H9 (cell line): Measurements from ENCODE around the gene PDZD2. TPM values are rescaled to one million over a fixed set of nuclear protein-coding genes. Genes with fewer than 3 reads are reported as not detected.

Source experiments
- DNase-seq: peaks from one replicate; pipeline ENCODE4 v3.0.0-alpha.2; 2017
- H2AFZ ChIP-seq: one replicate; pipeline ENCODE4 v1.6.1; 2013; ENCODE audit warnings: mild to moderate bottlenecking, low read length, control low read depth, moderate library complexity
- H2AK5ac ChIP-seq: 2 replicates; pipeline ENCODE4 v1.6.1; 2013; ENCODE audit warnings: low read length, control low read depth, mixed read lengths; ENCODE audit not compliant: insufficient read length
- H2BK120ac ChIP-seq: one replicate; pipeline ENCODE4 v1.6.1; 2013; ENCODE audit warnings: low read depth, mild to moderate bottlenecking, low read length, control low read depth, inconsistent platforms; ENCODE audit not compliant: poor library complexity, severe bottlenecking
- H2BK12ac ChIP-seq: 2 replicates; pipeline ENCODE4 v1.6.1; 2013; ENCODE audit warnings: low read length, control low read depth, mixed read lengths, low read depth; ENCODE audit not compliant: insufficient read length
- H2BK15ac ChIP-seq: 2 replicates; pipeline ENCODE4 v1.6.1; 2013; ENCODE audit warnings: low read depth, low read length, control low read depth
- H2BK20ac ChIP-seq: one replicate; pipeline ENCODE4 v1.6.1; 2013; ENCODE audit warnings: low read depth, mild to moderate bottlenecking, low read length, control low read depth, inconsistent platforms; ENCODE audit not compliant: poor library complexity, severe bottlenecking
- H2BK5ac ChIP-seq: 2 replicates; pipeline ENCODE4 v1.6.1; 2013; ENCODE audit warnings: low read length, control low read depth, mixed read lengths; ENCODE audit not compliant: insufficient read length
- H3K14ac ChIP-seq: 2 replicates; pipeline ENCODE4 v1.6.1; 2013; ENCODE audit warnings: low read length, control low read depth; ENCODE audit not compliant: insufficient read depth
- H3K18ac ChIP-seq: 2 replicates; pipeline ENCODE4 v1.6.1; 2013; ENCODE audit warnings: low read depth, mild to moderate bottlenecking, mixed read lengths, low read length, control low read depth; ENCODE audit not compliant: insufficient read length
- H3K23ac ChIP-seq: 2 replicates; pipeline ENCODE4 v1.6.1; 2013; ENCODE audit warnings: low read length, control low read depth, mixed read lengths, low read depth; ENCODE audit not compliant: insufficient read length
- H3K23me2 ChIP-seq: 2 replicates; pipeline ENCODE4 v1.6.1; 2013; ENCODE audit warnings: low read depth, mild to moderate bottlenecking, mixed read lengths, low read length, control low read depth; ENCODE audit not compliant: insufficient read length, poor library complexity, severe bottlenecking
- H3K27ac ChIP-seq: 2 replicates; pipeline ENCODE4 v1.5.1; 2013; ENCODE audit warnings: low read length, control low read depth, mixed read lengths, low read depth; ENCODE audit not compliant: insufficient read length
- H3K27me3 ChIP-seq: 2 replicates; pipeline ENCODE4 v1.6.1; 2013; ENCODE audit warnings: low read length, control low read depth, inconsistent platforms; ENCODE audit not compliant: insufficient read depth
- H3K4ac ChIP-seq: 2 replicates; pipeline ENCODE4 v1.6.1; 2013; ENCODE audit warnings: low read depth, mild to moderate bottlenecking, control low read depth, inconsistent platforms, low read length, moderate library complexity
- H3K4me1 ChIP-seq: 2 replicates; pipeline ENCODE4 v1.6.1; 2013; ENCODE audit warnings: low read length, control low read depth, inconsistent platforms; ENCODE audit not compliant: insufficient read depth
- H3K4me2 ChIP-seq: 2 replicates; pipeline ENCODE4 v1.6.1; 2013; ENCODE audit warnings: low read length, control low read depth, mixed read lengths; ENCODE audit not compliant: insufficient read length, insufficient read depth
- H3K56ac ChIP-seq: 2 replicates; pipeline ENCODE4 v1.6.1; 2013; ENCODE audit warnings: low read depth, mild to moderate bottlenecking, mixed read lengths, low read length, control low read depth; ENCODE audit not compliant: insufficient read length
- H3K79me1 ChIP-seq: 2 replicates; pipeline ENCODE4 v1.6.1; 2013; ENCODE audit warnings: low read depth, mild to moderate bottlenecking, moderate library complexity, low read length, control low read depth, inconsistent platforms; ENCODE audit not compliant: insufficient read depth, poor library complexity, severe bottlenecking
- H3K79me2 ChIP-seq: 2 replicates; pipeline ENCODE4 v1.6.1; 2013; ENCODE audit warnings: low read length, control low read depth, inconsistent platforms; ENCODE audit not compliant: insufficient read depth
- H3K9ac ChIP-seq: 2 replicates; pipeline ENCODE4 v1.6.1; 2013; ENCODE audit warnings: low read length, control low read depth, mixed read lengths; ENCODE audit not compliant: insufficient read length; ENCODE audit errors: extremely low read depth
- H3K9me3 ChIP-seq: one replicate; pipeline ENCODE4 v1.6.1; 2013; ENCODE audit warnings: low read depth, low read length, inconsistent platforms; ENCODE audit not compliant: control insufficient read depth
- H3T11ph ChIP-seq: one replicate; pipeline ENCODE4 v1.6.1; 2013; ENCODE audit warnings: mild to moderate bottlenecking, low read length, control low read depth, inconsistent platforms
- H4K20me1 ChIP-seq: one replicate; pipeline ENCODE4 v1.6.1; 2013; ENCODE audit not compliant: control insufficient read depth, insufficient read length, insufficient read depth
- H4K5ac ChIP-seq: 2 replicates; pipeline ENCODE4 v1.6.1; 2013; ENCODE audit warnings: low read depth, mild to moderate bottlenecking, mixed read lengths, low read length, control low read depth; ENCODE audit not compliant: insufficient read length
- H4K8ac ChIP-seq: replicated peaks from 2 replicates; pipeline ENCODE4 v1.6.1; 2013; ENCODE audit warnings: low read length, control low read depth, mixed read lengths, low read depth; ENCODE audit not compliant: insufficient read length
- H4K91ac ChIP-seq: 2 replicates; pipeline ENCODE4 v1.6.1; 2013; ENCODE audit warnings: low read depth, mild to moderate bottlenecking, moderate library complexity, mixed read lengths, low read length, control low read depth; ENCODE audit not compliant: insufficient read length
- H3K27ac Mint-ChIP-seq, 3 experiments: 2 replicates in 2 of 3; 3 replicates in 1 of 3; pipeline ENCODE4 v1.8.0; 2020 to 2021; ENCODE audit warnings: mixed read lengths in 3 of 3, mild to moderate bottlenecking in 1 of 3, moderate library complexity in 1 of 3
- H3K27me3 Mint-ChIP-seq: 2 replicates; pipeline ENCODE4 v1.8.0; 2021; ENCODE audit warnings: low read depth, mild to moderate bottlenecking, moderate library complexity, mixed read lengths
- H3K36me3 Mint-ChIP-seq, 3 experiments: 2 replicates in 2 of 3; 3 replicates in 1 of 3; pipeline ENCODE4 v1.8.0; 2020 to 2021; ENCODE audit warnings: low read depth in 3 of 3, mixed read lengths in 3 of 3; ENCODE audit not compliant: insufficient read depth in 1 of 3
- H3K4me1 Mint-ChIP-seq, 2 experiments: 2 replicates each; pipeline ENCODE4 v1.8.0; 2020; ENCODE audit warnings: mixed read lengths in 2 of 2
- H3K4me3 Mint-ChIP-seq, 2 experiments: 2 replicates in 1 of 2; 3 replicates in 1 of 2; pipeline ENCODE4 v1.8.0; 2020 to 2021; ENCODE audit warnings: mild to moderate bottlenecking in 2 of 2, mixed read lengths in 2 of 2, moderate library complexity in 1 of 2
- H3K9me3 Mint-ChIP-seq, 2 experiments: 2 replicates in 1 of 2; 3 replicates in 1 of 2; pipeline ENCODE4 v1.8.0; 2020; ENCODE audit warnings: mild to moderate bottlenecking in 2 of 2, mixed read lengths in 2 of 2, moderate library complexity in 1 of 2
- CTCF ChIP-seq: fragments of 200-600 bp; sonication (generic); conservative IDR thresholded peaks from 3 replicates; pipeline ENCODE4 v1.8.0; 2021; ENCODE audit warnings: antibody characterized with exemption, mild to moderate bottlenecking
- WGBS: extraction: QIAGEN DNeasy Blood & Tissue Kit; methylation state at CpG from one replicate; pipeline ENCODE4 v1.1.7; 2013; ENCODE audit warnings: missing lambda C conversion rate, low lambda C conversion rate, mixed read lengths; ENCODE audit not compliant: insufficient read length; ENCODE audit errors: extremely low coverage; 5-methylcytosine and 5-hydroxymethylcytosine counted together
- total RNA-seq: library from RNA; stranded (reverse); gene quantifications from 2 replicates; pipeline ENCODE4 v1.2.1, GENCODE V29; 2021

PDZD2 gene
- total RNA-seq, 1 experiment from 2014 or later: 9.9 TPM

- Histone ChIP-seq H3K79me2 (no peaks in the 10 kb centered on the region), H3K23ac (no peak overlapping the region), H2AFZ (no peak overlapping the region), H3K4me2 (no peak overlapping the region), H3K27ac (no peak overlapping the region), H3K56ac (no peak overlapping the region), H3K27me3 (no peaks in the 10 kb centered on the region), H4K91ac (no peak overlapping the region), H3K9me3 (no peaks in the 10 kb centered on the region), H2AK5ac (no peak overlapping the region), H3K14ac (no peak overlapping the region), H4K20me1 (no peaks in the 10 kb centered on the region), H3T11ph (no peak overlapping the region), H2BK15ac (no peak overlapping the region), H2BK120ac (no peak overlapping the region), H3K79me1 (no peaks in the 10 kb centered on the region), H4K8ac (no peak overlapping the region), H3K9ac (no peak overlapping the region), H3K23me2 (no peaks in the 10 kb centered on the region), H4K5ac (no peak overlapping the region), H3K4ac (no peak overlapping the region), H2BK12ac (no peak overlapping the region), H3K4me1 (no peaks in the 10 kb centered on the region), H2BK20ac (no peak overlapping the region), H3K18ac (no peak overlapping the region), H2BK5ac (no peak overlapping the region)
- WGBS: no CpG with 5 or more reads among the region's 3 CpGs
- Mint-ChIP-seq H3K4me1 (no peaks in the 10 kb centered on the region), H3K4me3 (no peak overlapping the region), H3K36me3 (peaks cover 3 to 14% (median 5%) of the 10 kb centered on the region in 3 experiments; a peak in 6 of 7 replicates), H3K27ac (no peak overlapping the region), H3K9me3 (no peaks in the 10 kb centered on the region), H3K27me3 (no peaks in the 10 kb centered on the region)
- DNase-seq: no peak
- TF ChIP-seq CTCF: no peak
These were observed 430.5 kb downstream of the PDZD2 start for GRCh38 chr5:32069396-32069795.
